Activated CD8-positive, alpha-beta memory T cell treated with anti-CD3 and anti-CD28 coated beads for 36 hours (primary cell): ENCODE measurements around the gene BACH1. TPM values are rescaled to one million over a fixed set of nuclear protein-coding genes. Genes with fewer than 3 reads are reported as not detected.

Experiments
- CTCF ChIA-PET: fragments of 350-600 bp; sonication (Branson Sonifier 250); formaldehyde crosslinking; loops from one replicate; lab custom pipeline; 2021; ENCODE audit warnings: antibody characterized with exemption; lab: Charles Lee
- POLR2A ChIA-PET: fragments of 350-600 bp; sonication (Branson Sonifier 250); formaldehyde crosslinking; loops from one replicate; lab custom pipeline; 2021; ENCODE audit warnings: antibody characterized with exemption; lab: Charles Lee
- total RNA-seq, 2 experiments: library from RNA; stranded (reverse); gene quantifications; one replicate each; pipeline ENCODE4 v1.2.3, GENCODE V29; 2021

BACH1 gene
- total RNA-seq, 2 experiments from 2014 or later: 20.5 to 21.5 TPM

- ChIA-PET POLR2A (interaction anchor here (1.1 kb wide), 1 partner anchor 9 kb away, joined by 7 read pairs; the partner anchor contains the start of gene BACH1), CTCF (no interaction called here)
Observed at GRCh38 chr21:29307718-29308455, 9.2 kb downstream of the BACH1 start.

- ChIA-PET CTCF (no interaction called here), POLR2A (interaction anchor here (1.1 kb wide), 1 partner anchor 10 kb away, joined by 7 read pairs; the partner anchor contains the start of gene BACH1)
Observed at GRCh38 chr21:29308456-29308783, 9.7 kb downstream of the BACH1 start.

GRCh38 chr21:29309703-29310102, 11.0 kb downstream of the BACH1 start:
- CTCF ChIA-PET: no interaction called here
- POLR2A ChIA-PET: no interaction called here

- CTCF ChIA-PET: no interaction called here
- POLR2A ChIA-PET: no interaction called here
Observed at GRCh38 chr21:29311802-29312201, 13.1 kb downstream of the BACH1 start.

GRCh38 chr21:29312981-29313380, 14.3 kb downstream of the BACH1 start:
- CTCF ChIA-PET: no interaction called here
- POLR2A ChIA-PET: no interaction called here

GRCh38 chr21:29313662-29314408, 15.1 kb downstream of the BACH1 start:
- POLR2A ChIA-PET: no interaction called here

GRCh38 chr21:29315131-29315749, 16.5 kb downstream of the BACH1 start:
- ChIA-PET CTCF (no interaction called here), POLR2A (no interaction called here)

More at GRCh38 chr21:29313662-29314408, 15.1 kb downstream of the BACH1 start:
- CTCF ChIA-PET: no interaction called here

- ChIA-PET CTCF (no interaction called here), POLR2A (no interaction called here)
Observed at GRCh38 chr21:29316029-29316742, 17.5 kb downstream of the BACH1 start.

- CTCF ChIA-PET: no interaction called here
- POLR2A ChIA-PET: no interaction called here
Observed at GRCh38 chr21:29316806-29317205, 18.1 kb downstream of the BACH1 start.

- ChIA-PET CTCF (interaction anchor here (0.6 to 1.0 kb wide), 2 partner anchors 9 to 1764 kb away, joined by 3 read pairs; no protein-coding TSS in a partner anchor), POLR2A (no interaction called here)
Observed at GRCh38 chr21:29318354-29318753, 19.6 kb downstream of the BACH1 start.

- CTCF ChIA-PET: no interaction called here
Observed at GRCh38 chr21:29320031-29320430, 21.3 kb downstream of the BACH1 start.

GRCh38 chr21:29321217-29321616, 22.5 kb downstream of the BACH1 start:
- ChIA-PET CTCF (no interaction called here), POLR2A (no interaction called here)

More at GRCh38 chr21:29320031-29320430, 21.3 kb downstream of the BACH1 start:
- POLR2A ChIA-PET: no interaction called here

GRCh38 chr21:29321932-29322928, 23.5 kb downstream of the BACH1 start:
- POLR2A ChIA-PET: no interaction called here
- CTCF ChIA-PET: no interaction called here

- POLR2A ChIA-PET: no interaction called here
Observed at GRCh38 chr21:29323189-29323588, 24.5 kb downstream of the BACH1 start.

GRCh38 chr21:29326914-29327554, 28.3 kb downstream of the BACH1 start:
- POLR2A ChIA-PET: no interaction called here
- CTCF ChIA-PET: interaction anchor here (0.9 kb wide), 1 partner anchor 8 kb away, joined by 3 read pairs; no protein-coding TSS in a partner anchor

More at GRCh38 chr21:29323189-29323588, 24.5 kb downstream of the BACH1 start:
- CTCF ChIA-PET: no interaction called here

GRCh38 chr21:29329406-29329805, 30.7 kb downstream of the BACH1 start:
- CTCF ChIA-PET: no interaction called here
- POLR2A ChIA-PET: no interaction called here

GRCh38 chr21:29330797-29331196, 32.1 kb downstream of the BACH1 start:
- CTCF ChIA-PET: no interaction called here
- POLR2A ChIA-PET: no interaction called here
